Measurements from ENCODE around the gene TMEM52.

Gene TMEM52

GRCh38 chr1:1899967-1900327 is 19.1 kb downstream of the TMEM52 start:
- Histone ChIP-seq H3K4me3 (ENCODE audit: low read depth, low read length) (no peak overlapping the region), H3K27me3 (no peaks in the 10 kb centered on the region), H3K4me1 (no peaks in the 10 kb centered on the region; the same call in 1 of the 2 replicates), H3K9me3 (no peaks in the 10 kb centered on the region), H3K36me3 (no peaks in the 10 kb centered on the region)
- no peak for DNase-seq
- TF ChIP-seq, protein P1, sequence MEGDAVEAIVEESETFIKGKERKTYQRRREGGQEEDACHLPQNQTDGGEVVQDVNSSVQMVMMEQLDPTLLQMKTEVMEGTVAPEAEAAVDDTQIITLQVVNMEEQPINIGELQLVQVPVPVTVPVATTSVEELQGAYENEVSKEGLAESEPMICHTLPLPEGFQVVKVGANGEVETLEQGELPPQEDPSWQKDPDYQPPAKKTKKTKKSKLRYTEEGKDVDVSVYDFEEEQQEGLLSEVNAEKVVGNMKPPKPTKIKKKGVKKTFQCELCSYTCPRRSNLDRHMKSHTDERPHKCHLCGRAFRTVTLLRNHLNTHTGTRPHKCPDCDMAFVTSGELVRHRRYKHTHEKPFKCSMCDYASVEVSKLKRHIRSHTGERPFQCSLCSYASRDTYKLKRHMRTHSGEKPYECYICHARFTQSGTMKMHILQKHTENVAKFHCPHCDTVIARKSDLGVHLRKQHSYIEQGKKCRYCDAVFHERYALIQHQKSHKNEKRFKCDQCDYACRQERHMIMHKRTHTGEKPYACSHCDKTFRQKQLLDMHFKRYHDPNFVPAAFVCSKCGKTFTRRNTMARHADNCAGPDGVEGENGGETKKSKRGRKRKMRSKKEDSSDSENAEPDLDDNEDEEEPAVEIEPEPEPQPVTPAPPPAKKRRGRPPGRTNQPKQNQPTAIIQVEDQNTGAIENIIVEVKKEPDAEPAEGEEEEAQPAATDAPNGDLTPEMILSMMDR (IDR thresholded peaks at IDR 0.05; ENCODE audit: low read depth, low read length) = no peak

DNA sequence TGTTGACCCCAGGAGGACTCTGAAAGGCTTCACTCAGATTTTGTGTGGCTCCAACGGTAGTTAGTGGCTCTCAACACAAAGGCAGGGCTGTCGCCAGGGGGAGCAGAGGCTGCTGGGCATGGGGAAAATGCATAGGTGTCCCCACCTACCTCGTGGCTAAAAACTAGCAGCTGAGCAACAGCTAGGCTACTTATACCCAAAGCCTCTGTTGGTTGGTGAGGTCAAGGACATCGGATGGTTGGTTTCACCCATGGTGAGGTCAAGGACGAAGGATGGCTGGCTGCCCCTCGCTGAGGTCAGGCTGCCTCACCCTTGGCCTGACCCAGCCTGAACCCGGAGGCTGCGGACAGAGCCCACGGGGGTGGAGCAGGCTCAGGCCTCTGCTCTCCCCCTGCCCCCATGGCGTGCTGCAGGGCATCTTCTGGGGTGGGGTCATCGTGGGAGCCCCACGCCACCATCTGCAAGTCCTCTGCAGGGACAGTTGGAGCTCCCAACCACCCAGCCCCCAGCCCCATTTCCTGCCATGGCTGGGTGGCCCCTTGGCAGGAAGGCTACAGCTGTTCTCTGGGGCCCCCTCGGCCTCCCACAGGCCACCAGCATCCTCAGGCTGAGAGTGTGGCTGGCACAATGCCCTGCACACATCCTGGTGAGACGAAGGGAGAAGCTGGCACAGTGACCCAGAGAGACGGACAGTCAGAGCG is 19.7 kb downstream of the TMEM52 start:
- Histone ChIP-seq H3K36me3 (no peaks in the 10 kb centered on the region), H3K9me3 (no peaks in the 10 kb centered on the region), H3K27me3 (no peaks in the 10 kb centered on the region), H3K4me1 (no peaks in the 10 kb centered on the region; the same call in 1 of the 2 replicates), H3K4me3 (ENCODE audit: low read depth, low read length) (no peak overlapping the region)
- DNase-seq = no peak
- TF ChIP-seq, protein P1 (IDR thresholded peaks at IDR 0.05; ENCODE audit: low read depth, low read length) = no peak

DNA sequence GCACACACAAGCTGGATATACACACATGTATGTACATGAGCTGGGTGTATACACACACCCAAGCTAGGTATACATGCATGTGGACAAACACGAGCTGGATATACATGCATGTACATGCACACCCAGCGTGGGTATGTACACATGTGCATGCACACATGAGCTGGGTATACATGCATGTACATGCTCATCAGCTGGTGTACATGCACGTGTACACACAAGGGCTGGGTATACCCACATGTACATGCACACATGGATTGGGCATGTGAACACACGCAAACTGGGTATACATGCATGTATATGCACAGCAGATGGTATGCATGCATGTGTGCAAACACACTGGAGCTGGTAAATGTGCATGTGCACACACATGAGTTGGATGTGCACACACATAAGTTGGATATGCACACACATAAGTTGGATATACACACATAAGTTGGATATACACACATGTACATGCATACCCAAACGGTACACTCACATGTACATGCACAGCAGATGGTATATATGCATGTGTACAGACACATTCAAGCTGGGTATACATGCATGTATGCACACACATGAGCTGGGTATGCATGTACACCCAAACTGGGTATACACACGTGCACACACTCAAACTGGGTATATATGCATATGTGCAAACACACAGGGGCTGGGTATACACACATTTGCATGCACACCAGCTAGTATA is 20.7 kb downstream of the TMEM52 start:
- no peaks in the 10 kb centered on the region; the same call in 1 of the 2 replicates for H3K4me1 ChIP-seq
- DNase-seq = no peak
- TF ChIP-seq, protein P1 (IDR thresholded peaks at IDR 0.05; ENCODE audit: low read depth, low read length) = no peak

DNA sequence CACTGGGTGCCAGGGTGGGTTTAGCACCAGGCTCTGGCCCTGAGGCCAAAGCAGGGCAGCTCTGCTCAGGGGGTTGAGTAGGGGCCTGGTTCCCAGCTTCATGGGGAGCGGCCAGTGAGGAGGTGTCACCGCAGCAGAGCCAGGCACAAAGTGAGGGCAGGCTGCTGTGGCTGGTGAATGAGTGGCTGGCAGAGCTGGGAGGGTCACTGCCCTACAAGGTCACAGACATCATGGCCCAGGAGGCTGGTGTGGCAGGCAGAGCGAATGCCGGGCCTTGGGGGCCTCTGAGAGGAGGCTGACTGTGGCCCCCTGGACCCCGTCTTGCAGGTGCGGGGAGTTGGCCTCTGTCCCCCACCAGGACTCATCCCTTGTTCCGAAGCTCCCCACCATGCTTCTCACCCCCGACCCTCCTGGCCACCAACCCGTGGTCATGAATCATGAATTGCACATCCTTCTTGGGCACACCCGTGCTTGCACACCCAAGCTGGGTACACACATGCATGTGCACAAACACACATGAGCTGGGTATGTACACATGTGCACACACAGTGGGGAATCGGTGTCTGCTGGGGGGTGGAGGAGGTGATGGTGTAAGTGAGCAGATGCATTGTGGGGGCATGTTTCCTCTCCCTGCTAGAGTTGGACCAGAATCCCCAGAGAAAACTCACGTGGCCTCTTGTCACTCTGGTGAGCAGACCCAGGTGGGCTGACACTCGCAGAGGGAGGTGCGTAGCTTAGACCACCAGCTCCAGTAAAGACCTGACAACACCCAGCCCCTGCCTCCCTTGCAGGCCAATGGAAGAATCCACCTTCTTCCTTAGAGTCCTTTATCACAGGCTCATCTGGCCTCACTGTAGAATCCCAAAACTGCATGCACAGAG is 23.4 kb downstream of the TMEM52 start:
- DNase-seq = no peak
- Histone ChIP-seq H3K27me3 (no peaks in the 10 kb centered on the region), H3K4me1 (peaks cover 3% of the 10 kb centered on the region; the same call in 1 of the 2 replicates), H3K4me3 (ENCODE audit: low read depth, low read length) (no peak overlapping the region), H3K9me3 (no peaks in the 10 kb centered on the region), H3K36me3 (no peaks in the 10 kb centered on the region)
- TF ChIP-seq, protein P1 (IDR thresholded peaks at IDR 0.05; ENCODE audit: low read depth, low read length) = no peak

More for the DNA sequence above, 20.7 kb downstream of the TMEM52 start:
- Histone ChIP-seq H3K9me3 (no peaks in the 10 kb centered on the region), H3K4me3 (ENCODE audit: low read depth, low read length) (no peak overlapping the region), H3K36me3 (no peaks in the 10 kb centered on the region), H3K27me3 (no peaks in the 10 kb centered on the region)

DNA sequence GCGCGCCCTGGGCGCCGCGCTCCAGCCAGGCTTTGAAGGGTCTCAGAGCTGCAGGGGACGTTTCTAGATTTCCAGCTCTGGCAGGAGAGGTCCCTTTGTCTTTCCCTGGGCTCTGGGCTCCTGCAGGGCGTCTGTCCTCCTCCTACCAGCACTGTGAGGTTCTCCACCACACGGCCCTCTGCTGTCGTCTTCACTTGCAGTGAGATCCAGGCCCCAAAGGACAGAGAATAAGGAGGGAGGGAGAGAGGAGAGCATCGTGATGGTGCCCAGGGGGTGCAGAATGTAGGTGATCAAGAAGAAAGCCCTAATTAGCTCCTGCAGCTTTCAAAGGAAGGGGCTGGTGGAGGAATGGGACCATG is 24.0 kb downstream of the TMEM52 start:
- Histone ChIP-seq H3K36me3 (peaks cover 1% of the 10 kb centered on the region), H3K4me3 (ENCODE audit: low read depth, low read length) (no peak overlapping the region), H3K27me3 (no peaks in the 10 kb centered on the region), H3K4me1 (peaks cover 3% of the 10 kb centered on the region; the same call in 1 of the 2 replicates), H3K9me3 (no peaks in the 10 kb centered on the region)
- TF ChIP-seq, protein P1 (IDR thresholded peaks at IDR 0.05; ENCODE audit: low read depth, low read length) = no peak
- no peak for DNase-seq
